Hepatocyte (in vitro differentiated cells): Measurements from ENCODE around the gene YWHAQ. TPM values are rescaled to one million over a fixed set of nuclear protein-coding genes. Genes with fewer than 3 reads are reported as not detected.

Source experiments
- DNase-seq: peaks from one replicate; pipeline ENCODE4 v3.0.0-alpha.2; 2016; ENCODE audit warnings: low spot score
- H2AFZ ChIP-seq: fragments of 200-600 bp; sonication (generic); 2 replicates; pipeline ENCODE4 v1.6.0; 2016; ENCODE audit warnings: antibody characterized with exemption, mild to moderate bottlenecking
- H3K27ac ChIP-seq: fragments of 200-600 bp; sonication (generic); 2 replicates; pipeline ENCODE4 v1.5.1; 2016; ENCODE audit warnings: mild to moderate bottlenecking
- H3K27me3 ChIP-seq: fragments of 200-600 bp; sonication (generic); 2 replicates; pipeline ENCODE4 v1.6.1; 2016
- H3K36me3 ChIP-seq: fragments of 200-600 bp; sonication (generic); replicated peaks from 2 replicates; pipeline ENCODE4 v1.5.1; 2016; ENCODE audit warnings: low read depth; ENCODE audit not compliant: insufficient read depth
- H3K4me1 ChIP-seq: fragments of 200-600 bp; sonication (generic); 2 replicates; pipeline ENCODE4 v1.5.1; 2016; ENCODE audit warnings: mild to moderate bottlenecking, moderate library complexity; ENCODE audit not compliant: insufficient read depth
- H3K4me2 ChIP-seq: fragments of 200-600 bp; sonication (generic); 2 replicates; pipeline ENCODE4 v1.6.0; 2016
- H3K4me3 ChIP-seq: fragments of 200-600 bp; sonication (generic); 2 replicates; pipeline ENCODE4 v1.5.1; 2016; ENCODE audit warnings: mild to moderate bottlenecking
- H3K79me2 ChIP-seq: fragments of 200-600 bp; sonication (generic); 2 replicates; pipeline ENCODE4 v1.6.0; 2017; ENCODE audit warnings: mild to moderate bottlenecking
- H3K9me2 ChIP-seq: fragments of 200-600 bp; sonication (generic); replicated peaks from 2 replicates; pipeline ENCODE4 v1.6.0; 2017; ENCODE audit warnings: mild to moderate bottlenecking; ENCODE audit not compliant: insufficient read depth
- H3K9me3 ChIP-seq: fragments of 200-600 bp; sonication (generic); 2 replicates; pipeline ENCODE4 v1.5.1; 2016; ENCODE audit warnings: low read depth, mild to moderate bottlenecking
- H4K20me1 ChIP-seq: fragments of 200-600 bp; sonication (generic); 2 replicates; pipeline ENCODE4 v1.6.0; 2016; ENCODE audit warnings: mild to moderate bottlenecking; ENCODE audit not compliant: insufficient read depth, poor library complexity, severe bottlenecking
- CTCF ChIP-seq: fragments of 200-600 bp; sonication (generic); IDR thresholded peaks from 2 replicates; pipeline ENCODE4 v1.5.1; 2016; ENCODE audit warnings: antibody characterized with exemption, mild to moderate bottlenecking; ENCODE audit not compliant: poor library complexity
- EZH2 ChIP-seq: fragments of 200-600 bp; sonication (generic); IDR thresholded peaks from 2 replicates; pipeline ENCODE4 v1.6.1; 2016; ENCODE audit warnings: antibody characterized with exemption, mild to moderate bottlenecking, borderline replicate concordance
- EZH2phosphoT487 ChIP-seq: fragments of 200-600 bp; sonication (generic); IDR thresholded peaks from one replicate; pipeline ENCODE4 v1.6.1; 2018; ENCODE audit warnings: antibody characterized with exemption, mild to moderate bottlenecking, low read depth, moderate library complexity; ENCODE audit not compliant: unreplicated experiment, severe bottlenecking
- WGBS: methylation state at CpG from one replicate; pipeline ENCODE4 v1.1.6; 2016; ENCODE audit warnings: low lambda C conversion rate; ENCODE audit errors: missing lambda C conversion rate; 5-methylcytosine and 5-hydroxymethylcytosine counted together
- polyA plus RNA-seq: library from polyadenylated mRNA; unstranded; fragments of >200 nt; fragmentation: Nextera tagmentation; extraction: Ambion mirVana; gene quantifications from 2 replicates; pipeline ENCODE4 v1.2.1, GENCODE V29; 2016
- total RNA-seq: library from RNA; depleted of rRNA; stranded (reverse); fragments of >200 nt; gene quantifications from 2 replicates; pipeline ENCODE4 v1.2.3, GENCODE V29; 2014

The YWHAQ gene
- total and polyA plus RNA-seq, 2 experiments from 2014 or later: 327 to 361 TPM

- 90% methylated on average over 11 of the region's 11 CpGs for WGBS
- H3K27me3 ChIP-seq: no peaks in the 10 kb centered on the region
- no peak for TF ChIP-seq CTCF
- DNase-seq: no peak
- peaks cover 11% of the 10 kb centered on the region for H3K4me1 ChIP-seq
- H2AFZ ChIP-seq: no peak overlapping the region
- H3K4me2 ChIP-seq: no peak overlapping the region
- H3K9me2 ChIP-seq: no peaks in the 10 kb centered on the region
- H3K36me3 ChIP-seq: no peaks in the 10 kb centered on the region
- H4K20me1 ChIP-seq: no peaks in the 10 kb centered on the region
- no peak overlapping the region for H3K27ac ChIP-seq
- no peak overlapping the region for H3K4me3 ChIP-seq
- no peaks in the 10 kb centered on the region for H3K9me3 ChIP-seq
- H3K79me2 ChIP-seq: no peaks in the 10 kb centered on the region
Observed at GRCh38 chr2:9639740-9640343, 9.0 kb upstream of the YWHAQ start.

- Histone ChIP-seq H3K36me3 (no peaks in the 10 kb centered on the region), H3K27me3 (no peaks in the 10 kb centered on the region), H2AFZ (no peak overlapping the region), H3K9me3 (no peaks in the 10 kb centered on the region), H3K27ac (peak overlapping the region; percentile 60), H3K4me3 (no peak overlapping the region), H3K4me1 (peaks cover 17% of the 10 kb centered on the region), H3K79me2 (no peaks in the 10 kb centered on the region), H4K20me1 (no peaks in the 10 kb centered on the region), H3K4me2 (peak overlapping the region; percentile 39), H3K9me2 (no peaks in the 10 kb centered on the region)
- TF ChIP-seq EZH2 (no peak), CTCF (no peak), EZH2phosphoT487 (no peak)
- WGBS: 56% methylated on average over 6 of the region's 6 CpGs
- DNase-seq: no peak
Observed at GRCh38 chr2:9639000-9639602, 8.3 kb upstream of the YWHAQ start.

- peak; percentile 86 for DNase-seq
- no peak overlapping the region for H2AFZ ChIP-seq
- no peaks in the 10 kb centered on the region for H3K9me2 ChIP-seq
- WGBS: 43% methylated on average over 4 of the region's 4 CpGs
- H3K4me2 ChIP-seq: peak overlapping the region; percentile 39
- TF ChIP-seq EZH2 (no peak), EZH2phosphoT487 (no peak)
- no peak overlapping the region for H3K4me3 ChIP-seq
- no peaks in the 10 kb centered on the region for H3K9me3 ChIP-seq
- no peaks in the 10 kb centered on the region for H3K27me3 ChIP-seq
- H3K27ac ChIP-seq: peak overlapping the region; percentile 60
- H3K79me2 ChIP-seq: no peaks in the 10 kb centered on the region
- H4K20me1 ChIP-seq: no peaks in the 10 kb centered on the region
- H3K36me3 ChIP-seq: no peaks in the 10 kb centered on the region
- H3K4me1 ChIP-seq: peaks cover 20% of the 10 kb centered on the region
Observed at GRCh38 chr2:9638532-9638931, 7.7 kb upstream of the YWHAQ start.

- Histone ChIP-seq H3K4me1 (peaks cover 24% of the 10 kb centered on the region), H3K27ac (no peak overlapping the region), H3K79me2 (no peaks in the 10 kb centered on the region), H3K9me2 (no peaks in the 10 kb centered on the region), H3K9me3 (no peaks in the 10 kb centered on the region), H4K20me1 (no peaks in the 10 kb centered on the region), H3K4me3 (no peak overlapping the region), H3K4me2 (no peak overlapping the region), H3K27me3 (no peaks in the 10 kb centered on the region), H2AFZ (no peak overlapping the region), H3K36me3 (no peaks in the 10 kb centered on the region)
- 84% methylated on average over 2 of the region's 2 CpGs for WGBS
- TF ChIP-seq EZH2phosphoT487: no peak
- no peak for TF ChIP-seq CTCF
- TF ChIP-seq EZH2: no peak
- no peak for DNase-seq
Observed at GRCh38 chr2:9637330-9637729, 6.5 kb upstream of the YWHAQ start.
